ENCODE results near the gene KIAA2012. TPM values are rescaled to one million over a fixed set of nuclear protein-coding genes. Genes with fewer than 3 reads are reported as not detected.

KIAA2012 gene
- polyA plus RNA-seq, 6 donors from 2014 or later, result not detected

- DNase-seq (no peak), ATAC-seq (ENCODE audit: low read depth in 2 of 2) (no peak)
- peaks cover 0 to 2% (median 0%) of the 10 kb centered on the region in 7 donors for H3K9me3 Mint-ChIP-seq
- no peaks in the 10 kb centered on the region for H3K4me1 Mint-ChIP-seq
- H3K4me3 Mint-ChIP-seq, result no peak overlapping the region
- H3K36me3 Mint-ChIP-seq, result no peaks in the 10 kb centered on the region
- no peak overlapping the region for H3K27ac Mint-ChIP-seq
- peaks cover 11 to 22% (median 18%) of the 10 kb centered on the region in 3 donors for H3K27me3 Mint-ChIP-seq
Observed at GRCh38 chr2:202186641-202187202, 113.7 kb downstream of the KIAA2012 start.

GRCh38 chr2:202187570-202187969 lies 114.5 kb downstream of the KIAA2012 start:
- DNase-seq (no peak), ATAC-seq (ENCODE audit: low read depth in 2 of 2) (no peak)
- Mint-ChIP-seq H3K9me3 (peaks cover 0 to 2% (median 0%) of the 10 kb centered on the region in 7 donors), H3K36me3 (no peaks in the 10 kb centered on the region), H3K4me1 (no peaks in the 10 kb centered on the region), H3K4me3 (no peak overlapping the region), H3K27me3 (peaks cover 11 to 23% (median 18%) of the 10 kb centered on the region in 3 donors), H3K27ac (no peak overlapping the region)

GRCh38 chr2:202193305-202193704 lies 120.2 kb downstream of the KIAA2012 start:
- H3K27ac Mint-ChIP-seq, result peak overlapping the region in 1 of 6 donors; percentile 92
- H3K36me3 Mint-ChIP-seq, result no peaks in the 10 kb centered on the region
- H3K9me3 Mint-ChIP-seq, result no peaks in the 10 kb centered on the region
- peaks cover 8 to 14% (median 11%) of the 10 kb centered on the region in 3 donors for H3K27me3 Mint-ChIP-seq
- peaks cover 0 to 5% (median 0%) of the 10 kb centered on the region in 3 donors for H3K4me1 Mint-ChIP-seq
- no peak overlapping the region for H3K4me3 Mint-ChIP-seq
- DNase-seq (no peak), ATAC-seq (ENCODE audit: low read depth in 2 of 2) (no peak)

DNA sequence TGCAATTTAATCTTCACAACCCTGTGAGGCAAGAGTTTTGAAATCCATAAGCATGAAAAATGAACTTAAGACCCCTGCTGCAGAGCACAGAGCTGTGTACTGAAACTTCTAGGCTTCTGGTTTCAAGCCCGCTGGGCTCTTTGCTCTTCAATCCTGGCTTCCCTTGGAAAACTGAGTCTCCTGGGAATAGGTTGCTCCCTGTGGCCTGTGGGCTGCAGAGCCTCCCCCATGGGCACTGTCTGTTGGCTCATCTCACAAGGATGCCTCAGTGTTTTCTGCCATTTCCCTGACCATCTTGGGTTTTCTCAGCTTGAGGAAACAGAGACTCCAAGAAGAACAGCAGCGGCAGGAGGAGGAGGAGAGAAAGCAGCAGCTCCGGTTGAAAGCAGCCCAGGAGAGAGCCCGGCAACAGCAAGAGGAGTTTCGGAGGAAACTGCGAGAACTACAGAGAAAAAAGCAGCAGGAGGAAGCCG lies 120.9 kb downstream of the KIAA2012 start:
- H3K27ac Mint-ChIP-seq, result no peak overlapping the region
- H3K27me3 Mint-ChIP-seq, result peaks cover 8 to 14% (median 11%) of the 10 kb centered on the region in 3 donors
- peaks cover 0 to 5% (median 0%) of the 10 kb centered on the region in 3 donors for H3K4me1 Mint-ChIP-seq
- no peak for ATAC-seq (ENCODE audit: low read depth in 2 of 2)
- DNase-seq, result no peak
- no peaks in the 10 kb centered on the region for H3K9me3 Mint-ChIP-seq
- no peak overlapping the region for H3K4me3 Mint-ChIP-seq
- H3K36me3 Mint-ChIP-seq, result no peaks in the 10 kb centered on the region

GRCh38 chr2:202194418-202194817 lies 121.4 kb downstream of the KIAA2012 start:
- H3K4me3 Mint-ChIP-seq, result no peak overlapping the region
- no peaks in the 10 kb centered on the region for H3K36me3 Mint-ChIP-seq
- H3K4me1 Mint-ChIP-seq, result peaks cover 0 to 5% (median 0%) of the 10 kb centered on the region in 3 donors
- no peaks in the 10 kb centered on the region for H3K9me3 Mint-ChIP-seq
- no peak overlapping the region for H3K27ac Mint-ChIP-seq
- no peak for ATAC-seq (ENCODE audit: low read depth in 2 of 2)
- no peak for DNase-seq
- H3K27me3 Mint-ChIP-seq, result peaks cover 8 to 14% (median 11%) of the 10 kb centered on the region in 3 donors

DNA sequence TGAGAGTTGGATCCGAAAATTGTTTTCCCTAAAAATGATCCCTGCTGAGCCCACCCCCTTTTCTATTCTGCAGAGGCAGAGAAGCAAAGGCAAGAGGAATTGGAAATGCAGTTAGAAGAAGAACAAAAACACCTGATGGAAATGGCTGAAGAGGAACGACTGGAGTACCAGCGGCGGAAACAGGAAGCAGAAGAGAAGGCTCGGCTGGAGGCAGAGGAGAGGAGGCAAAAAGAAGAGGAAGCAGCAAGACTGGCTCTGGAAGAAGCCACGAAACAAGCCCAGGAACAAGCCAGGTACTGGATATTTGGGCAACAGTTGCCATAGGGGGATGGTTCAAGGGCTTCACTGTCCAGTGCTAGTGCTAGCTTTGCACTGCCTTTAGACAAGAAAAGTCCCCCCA lies 123.7 kb downstream of the KIAA2012 start:
- DNase-seq, result no peak
- H3K9me3 Mint-ChIP-seq, result no peaks in the 10 kb centered on the region
- H3K36me3 Mint-ChIP-seq, result no peaks in the 10 kb centered on the region
- H3K27me3 Mint-ChIP-seq, result peaks cover 7 to 9% (median 8%) of the 10 kb centered on the region in 3 donors
- no peak overlapping the region for H3K4me3 Mint-ChIP-seq
- no peak overlapping the region for H3K27ac Mint-ChIP-seq
- no peak for ATAC-seq (ENCODE audit: low read depth in 2 of 2)
- H3K4me1 Mint-ChIP-seq, result peaks cover 0 to 5% (median 2%) of the 10 kb centered on the region in 3 donors

GRCh38 chr2:202201220-202202160 lies 128.4 kb downstream of the KIAA2012 start:
- no peak overlapping the region for H3K4me3 Mint-ChIP-seq
- DNase-seq (no peak), ATAC-seq (ENCODE audit: low read depth in 2 of 2) (no peak)
- H3K27me3 Mint-ChIP-seq, result peaks cover 0 to 6% (median 5%) of the 10 kb centered on the region in 3 donors
- no peak overlapping the region for H3K27ac Mint-ChIP-seq
- H3K36me3 Mint-ChIP-seq, result peaks cover 0 to 10% of the 10 kb centered on the region in 2 donors
- no peaks in the 10 kb centered on the region for H3K9me3 Mint-ChIP-seq
- H3K4me1 Mint-ChIP-seq, result peaks cover 0 to 4% (median 2%) of the 10 kb centered on the region in 3 donors

- H3K4me3 Mint-ChIP-seq, result no peak overlapping the region
- peaks cover 4 to 13% (median 8%) of the 10 kb centered on the region in 3 donors for H3K4me1 Mint-ChIP-seq
- no peaks in the 10 kb centered on the region for H3K27me3 Mint-ChIP-seq
- DNase-seq, result no peak
- H3K36me3 Mint-ChIP-seq, result peaks cover 0 to 19% of the 10 kb centered on the region in 2 donors
- H3K9me3 Mint-ChIP-seq, result no peaks in the 10 kb centered on the region
- no peak overlapping the region for H3K27ac Mint-ChIP-seq
- no peak for ATAC-seq (ENCODE audit: low read depth in 2 of 2)
Observed at GRCh38 chr2:202203348-202203747, 130.3 kb downstream of the KIAA2012 start.

GRCh38 chr2:202204855-202205254 lies 131.8 kb downstream of the KIAA2012 start:
- peaks cover 4 to 13% (median 9%) of the 10 kb centered on the region in 3 donors for H3K4me1 Mint-ChIP-seq
- no peaks in the 10 kb centered on the region for H3K27me3 Mint-ChIP-seq
- H3K27ac Mint-ChIP-seq, result no peak overlapping the region
- peaks cover 0 to 19% of the 10 kb centered on the region in 2 donors for H3K36me3 Mint-ChIP-seq
- no peaks in the 10 kb centered on the region for H3K9me3 Mint-ChIP-seq
- DNase-seq (no peak), ATAC-seq (ENCODE audit: low read depth in 2 of 2) (no peak)
- H3K4me3 Mint-ChIP-seq, result no peak overlapping the region

DNA sequence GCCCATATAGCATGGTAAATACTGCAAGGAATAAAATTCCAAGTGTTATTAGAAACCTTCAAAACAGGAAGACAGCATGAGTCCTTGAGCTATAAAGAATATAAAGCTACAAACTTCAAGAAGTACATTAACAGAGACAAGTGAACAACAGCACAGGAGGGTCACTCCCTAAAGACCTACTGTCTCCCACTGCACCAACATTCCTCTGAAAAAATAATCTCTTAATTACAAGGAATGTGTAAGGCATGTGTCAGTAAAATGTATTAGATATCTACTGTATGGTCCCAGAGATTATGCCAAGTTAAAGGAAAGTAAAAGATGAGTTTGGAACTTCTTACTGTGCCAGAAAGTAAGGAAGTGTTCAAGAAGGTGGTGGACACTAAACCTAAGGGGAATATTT lies 135.5 kb downstream of the KIAA2012 start:
- Mint-ChIP-seq H3K9me3 (no peaks in the 10 kb centered on the region), H3K4me3 (no peak overlapping the region), H3K27me3 (no peaks in the 10 kb centered on the region), H3K27ac (peak overlapping the region in 1 of 6 donors; percentile 15), H3K36me3 (peaks cover 0 to 19% of the 10 kb centered on the region in 2 donors), H3K4me1 (peaks cover 4 to 14% (median 11%) of the 10 kb centered on the region in 3 donors)
- ATAC-seq (ENCODE audit: low read depth in 2 of 2) (no peak), DNase-seq (no peak)

DNA sequence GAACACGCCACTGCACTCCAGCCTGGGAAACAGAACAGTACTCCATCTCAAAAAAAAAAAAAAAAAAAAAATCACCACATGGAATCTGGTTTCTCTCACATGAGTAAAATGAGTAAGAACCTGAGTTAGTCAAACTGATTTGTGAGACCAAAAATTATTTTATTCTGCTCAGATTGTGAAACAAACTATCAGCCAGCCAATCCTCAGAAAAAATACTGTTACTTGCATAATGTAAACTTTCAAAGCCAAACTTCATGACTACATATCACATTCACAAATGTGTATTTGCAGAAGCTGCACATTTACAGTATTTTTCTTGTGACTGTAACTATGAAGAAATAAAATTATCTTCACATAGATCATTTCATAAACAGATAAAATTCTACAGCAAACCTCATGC lies 142.1 kb downstream of the KIAA2012 start:
- ATAC-seq (ENCODE audit: low read depth in 2 of 2), result no peak
- DNase-seq, result no peak
- Mint-ChIP-seq H3K27ac (no peak overlapping the region), H3K36me3 (peaks cover 0 to 5% of the 10 kb centered on the region in 2 donors), H3K4me3 (no peak overlapping the region), H3K4me1 (peaks cover 0 to 2% (median 0%) of the 10 kb centered on the region in 3 donors), H3K9me3 (no peaks in the 10 kb centered on the region), H3K27me3 (no peaks in the 10 kb centered on the region)

DNA sequence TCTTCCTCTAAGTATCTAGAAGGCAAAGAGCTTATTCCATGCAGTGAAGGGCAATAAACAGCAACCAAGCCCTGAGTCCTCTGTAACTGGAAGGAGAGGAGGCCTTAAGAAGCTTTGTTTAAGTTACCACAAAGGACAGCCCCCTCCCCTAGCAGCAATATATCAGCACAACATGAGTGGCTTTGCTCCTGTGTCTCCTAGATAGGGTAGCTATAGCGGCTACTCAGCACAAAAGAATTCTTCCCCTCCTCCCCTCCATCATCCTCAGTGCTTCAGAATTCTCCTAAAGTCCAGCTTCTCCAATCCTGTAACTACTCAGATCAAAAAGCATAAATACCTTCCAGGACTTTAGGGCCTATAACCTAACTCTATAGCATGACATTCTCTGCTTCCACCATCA lies 148.8 kb downstream of the KIAA2012 start:
- no peak for ATAC-seq (ENCODE audit: low read depth in 2 of 2)
- Mint-ChIP-seq H3K4me1 (peaks cover 19 to 33% (median 25%) of the 10 kb centered on the region in 3 donors), H3K4me3 (no peak overlapping the region), H3K36me3 (peaks cover 17 to 19% of the 10 kb centered on the region in 2 donors), H3K27ac (peak overlapping the region in 4 of 6 donors; percentile 18 to 63 (median 46)), H3K27me3 (no peaks in the 10 kb centered on the region), H3K9me3 (no peaks in the 10 kb centered on the region)
- DNase-seq, result no peak

GRCh38 chr2:202237787-202238233 lies 164.8 kb downstream of the KIAA2012 start:
- DNase-seq, result no peak
- peaks cover 17 to 41% (median 29%) of the 10 kb centered on the region in 3 donors for H3K4me1 Mint-ChIP-seq
- H3K36me3 Mint-ChIP-seq, result no peaks in the 10 kb centered on the region
- peak overlapping the region; percentile 71 to 97 (median 94) for H3K27ac Mint-ChIP-seq
- peak overlapping the region; percentile 94 to 99 (median 96) for H3K4me3 Mint-ChIP-seq
- no peaks in the 10 kb centered on the region for H3K9me3 Mint-ChIP-seq
- no peaks in the 10 kb centered on the region for H3K27me3 Mint-ChIP-seq
- ATAC-seq (ENCODE audit: low read depth in 2 of 2), result peak; percentile 43 to 49
